ENCODE measurements around the gene KCNAB1.

DNA sequence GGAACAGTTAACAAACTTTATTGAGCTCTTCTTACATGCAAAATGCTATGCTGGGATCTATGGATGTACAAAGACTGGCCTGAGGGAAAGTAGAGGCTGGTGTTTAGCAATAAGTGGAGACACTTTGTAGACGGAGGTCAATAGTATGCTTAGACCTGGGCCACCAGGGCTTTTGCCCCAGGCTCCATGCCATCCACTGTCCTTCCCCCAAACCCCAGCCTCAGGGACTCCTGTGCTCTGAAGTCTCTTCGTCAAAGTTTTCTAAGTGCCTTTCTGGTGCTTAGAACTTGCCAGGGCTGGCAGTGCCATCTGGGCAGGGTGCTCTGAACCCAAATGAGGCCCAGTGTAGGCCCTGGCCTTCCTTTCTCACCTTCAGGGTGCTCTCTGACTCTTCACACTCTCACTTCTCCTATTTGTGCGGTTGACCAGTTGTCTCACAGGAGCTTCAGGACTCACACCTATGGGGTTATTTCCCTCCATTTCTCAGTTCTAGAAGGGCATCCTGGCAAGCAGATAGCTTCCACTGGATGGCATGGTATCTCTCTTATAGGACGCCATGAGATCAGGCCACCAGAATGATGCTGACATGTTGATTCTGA, 21.8 kb upstream of the KCNAB1 start:
- TF ChIP-seq TAF1 (IDR thresholded peaks at IDR 0.05; ENCODE audit: borderline replicate concordance, insufficient read depth, low read length) (no peak), POLR2AphosphoS5 (IDR thresholded peaks at IDR 0.05; ENCODE audit: low read depth, low read length) (no peak), REST (IDR thresholded peaks at IDR 0.05; ENCODE audit: insufficient read depth in 1 of 2, low read depth in 2 of 2, low read length in 2 of 2) (no peak), SIN3A (IDR thresholded peaks at IDR 0.05; ENCODE audit: borderline replicate concordance, insufficient read depth, low read length) (no peak), FOXP2 (optimal IDR thresholded peaks at IDR 0.05; ENCODE audit: borderline replicate concordance, extremely low read depth, extremely low read length, insufficient read depth) (no peak)

Data from PFSK-1 (cell line).